NCI-H187 treated with DMSO at 0.1 percent for 48 hours (cell line): ENCODE measurements around the gene ATP6V1B1.

Experiments used
- DNase-seq: peaks from one replicate; lab custom pipeline; 2025; lab: John Stamatoyannopoulos, UW

Gene ATP6V1B1

GRCh38 chr2:70966681-70967080, 31.0 kb downstream of the ATP6V1B1 start:
- DNase-seq, result no peak

GRCh38 chr2:70967189-70967588, 31.5 kb downstream of the ATP6V1B1 start:
- no peak for DNase-seq

- no peak for DNase-seq
Measured at GRCh38 chr2:70974592-70974991, 38.9 kb downstream of the ATP6V1B1 start.

GRCh38 chr2:70975237-70975636, 39.5 kb downstream of the ATP6V1B1 start:
- DNase-seq, result no peak

GRCh38 chr2:70977605-70978205, 42.0 kb downstream of the ATP6V1B1 start:
- DNase-seq, result no peak

- no peak for DNase-seq
Measured at GRCh38 chr2:70978341-70979179, 42.9 kb downstream of the ATP6V1B1 start, which contains the start of gene ANKRD53. TSS of gene ANKRD53 (plus strand) at chr2:70978630. CDS start at chr2:70978646, 16 bp downstream.

GRCh38 chr2:70979180-70979488, 43.4 kb downstream of the ATP6V1B1 start:
- no peak for DNase-seq

- no peak for DNase-seq
Measured at GRCh38 chr2:70979626-70980025, 43.9 kb downstream of the ATP6V1B1 start.

GRCh38 chr2:70981421-70981820, 45.7 kb downstream of the ATP6V1B1 start:
- no peak for DNase-seq

- DNase-seq, result no peak
Measured at GRCh38 chr2:70981866-70982810, 46.4 kb downstream of the ATP6V1B1 start.

- DNase-seq, result no peak
Measured at GRCh38 chr2:70982971-70983370, 47.3 kb downstream of the ATP6V1B1 start.

- DNase-seq, result no peak
Measured at GRCh38 chr2:70983506-70984227, 48.0 kb downstream of the ATP6V1B1 start.

- no peak for DNase-seq
Measured at GRCh38 chr2:70984228-70984575, 48.5 kb downstream of the ATP6V1B1 start.

- no peak for DNase-seq
Measured at GRCh38 chr2:70984576-70985282, 49.0 kb downstream of the ATP6V1B1 start.

GRCh38 chr2:70985283-70985688, 49.6 kb downstream of the ATP6V1B1 start:
- DNase-seq, result no peak

GRCh38 chr2:70985956-70986355, 50.3 kb downstream of the ATP6V1B1 start:
- DNase-seq, result no peak

- no peak for DNase-seq
Measured at GRCh38 chr2:70986499-70987189, 50.9 kb downstream of the ATP6V1B1 start.

GRCh38 chr2:70987386-70987785, 51.7 kb downstream of the ATP6V1B1 start:
- DNase-seq, result no peak

GRCh38 chr2:70988151-70988550, 52.5 kb downstream of the ATP6V1B1 start:
- no peak for DNase-seq
